CD4-positive, alpha-beta T cell treated with Interleukin-17A for 4 hours (primary cell): ENCODE data around the gene LMBRD2.
"Not testable (repeated sequence)": the region's sequence is repeated elsewhere in the genome, so short reads cannot be mapped to it uniquely, and the experiment has no call there.

Experiments
- DNase-seq: peaks from one replicate; pipeline ENCODE4 v3.0.0-alpha.2; 2020; ENCODE audit warnings: mixed read lengths

LMBRD2 gene

DNA sequence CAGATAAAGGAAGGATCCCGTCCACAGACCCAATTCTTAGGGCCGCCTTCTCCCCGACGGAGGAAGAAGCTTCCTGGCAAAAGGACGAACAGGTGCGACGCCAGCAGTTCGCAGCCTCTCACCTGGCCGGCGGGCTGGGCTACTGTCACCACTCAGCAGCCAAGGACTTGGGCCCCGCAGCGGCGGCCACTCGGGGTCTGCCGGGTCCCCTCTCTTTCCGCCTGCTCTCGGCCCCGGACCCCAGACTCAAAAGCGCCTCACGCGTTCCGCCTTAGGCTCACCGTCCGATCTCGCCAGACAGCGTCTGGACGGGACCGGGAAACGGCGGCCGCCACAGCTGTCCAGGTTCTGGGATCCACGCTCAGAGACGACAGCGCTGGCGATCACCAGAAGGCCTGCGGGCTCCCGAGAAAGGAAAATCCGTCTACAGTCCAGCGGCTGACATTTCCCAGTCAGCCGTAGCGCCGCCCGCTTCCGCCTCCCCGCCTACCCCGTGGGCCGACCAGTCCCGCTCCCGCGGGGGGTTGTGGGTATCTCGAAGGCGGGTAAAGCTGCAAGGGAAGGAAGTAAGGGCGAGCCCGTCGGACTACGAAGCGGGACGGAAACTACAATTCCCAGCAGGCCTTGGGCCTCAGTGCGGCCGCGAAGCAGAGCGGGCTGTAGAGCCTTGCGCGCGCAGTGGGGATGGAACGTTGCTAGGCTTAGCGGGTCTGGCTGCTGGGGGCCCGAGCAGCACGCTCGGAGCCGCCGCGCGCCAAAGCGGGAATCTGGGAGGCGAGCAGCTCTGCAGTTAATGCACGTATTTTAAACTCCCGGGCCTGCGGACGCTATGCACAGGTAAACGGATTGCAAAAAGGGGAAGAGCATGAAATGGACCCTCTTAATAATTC, at the start of gene LMBRD2, which contains the start of gene SKP2:
Gene LMBRD2, minus strand, starts transcription at position 454 of the 890 bp plus-strand sequence. CDS start 8,538 bp downstream, outside the sequence.
Gene SKP2, plus strand, starts transcription at position 678 of the 890 bp plus-strand sequence. Its CDS starts 152 bp downstream, at position 830.
- peak; percentile 95 for DNase-seq

- no peak for DNase-seq
These were observed 48.8 kb upstream of the LMBRD2 start for GRCh38 chr5:36200513-36200912.

DNA sequence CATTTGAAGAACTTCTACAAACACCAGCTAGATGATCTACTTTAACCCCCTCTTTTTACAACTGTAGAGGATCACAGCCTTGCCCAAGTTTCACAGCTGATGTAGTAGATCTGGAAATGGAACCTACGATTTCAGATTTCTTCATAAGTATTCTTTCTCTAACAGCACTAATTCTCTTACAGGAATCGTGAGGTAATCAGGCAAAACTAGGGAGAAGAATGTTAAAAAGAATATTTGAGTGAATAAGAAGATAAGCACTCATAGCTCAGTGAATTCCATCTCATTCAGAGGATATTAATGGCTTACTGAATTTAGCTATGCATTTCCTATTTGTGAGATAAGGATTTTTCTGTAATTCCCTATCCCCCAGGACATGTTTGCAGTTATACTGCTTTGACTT, 47.9 kb upstream of the LMBRD2 start:
- DNase-seq, result no peak

- not testable (repeated sequence) for DNase-seq
These were observed 47.1 kb upstream of the LMBRD2 start for GRCh38 chr5:36198783-36199182.

DNA sequence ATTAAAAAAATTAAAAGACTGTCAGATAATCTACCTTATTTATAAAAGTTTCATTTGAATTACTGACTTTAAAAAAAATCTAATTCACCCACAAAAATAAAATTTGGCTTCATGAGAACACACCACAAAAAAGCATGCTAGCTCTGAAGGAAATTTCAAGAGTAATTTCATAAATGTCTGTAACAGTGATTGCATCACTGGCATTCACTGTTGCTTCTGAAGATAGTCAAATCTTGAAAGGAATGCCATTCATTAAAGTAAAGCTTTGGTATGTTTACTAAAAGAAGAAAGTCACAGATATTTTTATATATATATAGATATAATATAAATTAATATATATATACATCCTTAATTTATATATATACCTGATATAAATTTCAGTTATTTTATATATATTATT, 46.6 kb upstream of the LMBRD2 start:
- DNase-seq, result no peak

GRCh38 chr5:36193746-36194145, 42.1 kb upstream of the LMBRD2 start:
- no peak for DNase-seq

DNA sequence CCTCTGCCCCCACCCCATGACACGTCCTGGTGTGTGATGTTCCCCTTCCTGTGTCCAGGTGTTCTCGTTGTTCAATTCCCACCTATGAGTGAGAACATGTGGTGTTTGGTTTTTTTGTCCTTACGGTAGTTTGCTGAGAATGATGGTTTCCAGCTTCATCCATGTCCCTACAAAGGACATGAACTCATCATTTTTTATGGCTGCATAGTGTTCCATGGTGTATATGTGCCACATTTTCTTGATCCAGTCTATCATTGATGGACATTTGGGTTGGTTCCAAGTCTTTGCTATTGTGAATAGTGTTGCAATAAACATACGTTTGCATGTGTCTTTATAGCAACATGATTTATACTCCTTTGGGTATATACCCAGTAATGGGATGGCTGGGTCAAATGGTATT, 32.7 kb upstream of the LMBRD2 start:
- DNase-seq, result not testable (repeated sequence)

DNA sequence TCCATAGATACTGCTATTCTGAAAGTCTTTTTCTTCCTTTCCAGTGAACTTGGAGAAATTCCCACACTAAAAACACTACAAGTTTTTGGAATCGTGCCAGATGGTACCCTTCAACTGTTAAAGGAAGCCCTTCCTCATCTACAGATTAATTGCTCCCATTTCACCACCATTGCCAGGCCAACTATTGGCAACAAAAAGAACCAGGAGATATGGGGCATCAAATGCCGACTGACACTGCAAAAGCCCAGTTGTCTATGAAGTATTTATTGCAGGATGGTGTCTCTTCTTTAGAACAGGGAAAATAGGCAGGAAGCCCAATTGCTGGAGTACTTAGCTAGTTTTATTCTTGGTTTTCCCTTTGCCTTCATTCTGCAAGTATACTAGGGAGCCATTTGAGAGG, 30.1 kb upstream of the LMBRD2 start:
- DNase-seq, result no peak

- no peak for DNase-seq
These were observed 29.1 kb upstream of the LMBRD2 start for GRCh38 chr5:36180556-36181350.

- no peak for DNase-seq
These were observed 28.3 kb upstream of the LMBRD2 start for GRCh38 chr5:36179950-36180349.

DNA sequence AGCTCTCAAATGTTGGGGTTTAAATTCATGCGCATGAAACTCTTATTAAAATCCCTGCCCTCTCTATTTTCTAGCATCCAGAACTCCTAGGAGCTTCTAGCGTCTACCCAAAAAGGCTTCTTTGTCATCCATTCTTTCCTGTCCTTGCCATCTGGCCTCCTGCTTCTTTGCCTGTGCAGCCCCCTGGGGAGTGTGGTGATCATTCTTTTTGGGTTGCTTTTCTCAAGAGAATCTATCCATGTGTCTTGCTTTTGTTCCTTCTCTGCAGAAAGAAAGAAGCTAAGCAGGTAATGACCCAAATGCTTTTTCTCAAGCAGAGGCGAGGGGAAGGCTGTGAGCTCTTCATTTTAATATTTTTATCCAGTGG, 26.8 kb upstream of the LMBRD2 start:
- DNase-seq, result no peak

- no peak for DNase-seq
These were observed 26.2 kb upstream of the LMBRD2 start for GRCh38 chr5:36177715-36178523.

- no peak for DNase-seq
These were observed 25.5 kb upstream of the LMBRD2 start for GRCh38 chr5:36177154-36177553.

- DNase-seq, result no peak
These were observed 23.4 kb upstream of the LMBRD2 start for GRCh38 chr5:36175043-36175442.

GRCh38 chr5:36174119-36174518, 22.4 kb upstream of the LMBRD2 start:
- no peak for DNase-seq

DNA sequence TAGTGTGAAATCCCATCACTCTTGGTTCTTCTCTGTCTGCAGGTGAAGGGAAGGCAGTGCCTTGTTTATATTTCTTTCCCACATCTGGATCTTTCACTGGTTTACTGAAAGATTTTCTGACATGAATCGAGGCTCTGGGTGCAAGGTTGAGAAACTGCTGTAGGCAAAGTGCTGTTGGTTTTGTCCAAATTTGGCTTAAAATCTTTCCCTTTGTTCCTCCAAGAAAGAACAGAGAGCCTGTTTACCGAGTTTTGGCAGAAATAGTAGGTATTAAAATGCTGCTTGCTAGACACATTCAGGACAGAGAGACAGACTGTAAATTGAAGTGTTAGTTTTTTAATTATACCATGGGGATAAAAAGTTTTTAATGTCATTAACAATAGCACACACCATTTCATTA, 21.7 kb upstream of the LMBRD2 start:
- no peak for DNase-seq

- no peak for DNase-seq
These were observed 20.9 kb upstream of the LMBRD2 start for GRCh38 chr5:36172599-36172998.

GRCh38 chr5:36170832-36171424, 19.2 kb upstream of the LMBRD2 start:
- DNase-seq, result no peak

GRCh38 chr5:36168737-36169136, 17.1 kb upstream of the LMBRD2 start:
- DNase-seq, result no peak

GRCh38 chr5:36164461-36164860, 12.8 kb upstream of the LMBRD2 start:
- no peak for DNase-seq

DNA sequence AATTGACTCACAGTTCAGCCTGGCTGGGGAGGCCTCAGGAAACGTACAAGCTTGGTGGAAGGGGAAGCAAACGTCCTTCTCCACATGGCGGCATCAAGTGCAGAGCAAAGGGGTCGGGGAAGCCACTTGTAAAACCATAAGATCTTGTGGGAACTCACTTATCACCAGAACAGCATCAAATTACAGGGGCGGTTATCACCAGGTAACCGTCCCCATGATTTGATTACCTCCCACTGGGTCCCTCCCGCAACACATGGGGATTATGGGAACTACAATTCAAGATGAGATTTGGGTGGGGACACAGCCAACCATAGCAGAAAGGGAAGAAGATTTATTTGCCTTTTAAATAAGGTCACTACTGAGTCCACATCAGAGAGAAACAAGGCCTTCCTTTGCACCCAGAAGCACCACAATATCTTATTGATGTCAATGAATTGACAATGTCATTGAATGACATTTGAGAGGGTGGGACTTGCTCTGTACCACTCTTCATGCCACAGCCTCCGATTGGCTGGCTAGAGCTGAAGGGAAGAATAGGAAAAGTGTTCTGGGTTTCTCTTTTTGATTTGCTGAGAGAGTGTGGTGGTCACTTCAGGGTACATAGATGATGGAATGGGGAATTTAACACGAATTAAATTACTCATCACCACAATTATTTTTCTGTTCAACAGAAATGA, 11.3 kb upstream of the LMBRD2 start:
- DNase-seq, result no peak

GRCh38 chr5:36161361-36161760, 9.7 kb upstream of the LMBRD2 start:
- DNase-seq, result no peak
